GM23248 (cell line): Measurements from ENCODE around the gene OR2C1.

Experiments
- EZH2 ChIP-seq: fragments of 200-600 bp; sonication (generic); IDR thresholded peaks from 2 replicates; pipeline ENCODE4 v1.6.1; 2018; ENCODE audit warnings: antibody characterized with exemption, mild to moderate bottlenecking; ENCODE audit not compliant: insufficient read depth, poor library complexity, severe bottlenecking
- EZH2phosphoT487 ChIP-seq: fragments of 200-600 bp; sonication (generic); IDR thresholded peaks from 2 replicates; pipeline ENCODE4 v1.6.1; 2018; ENCODE audit warnings: antibody characterized with exemption, moderate library complexity, mild to moderate bottlenecking, low read depth; ENCODE audit not compliant: insufficient read depth

GRCh38 chr16:3355589-3355988 is at the start of gene OR2C1:
- no peak for TF ChIP-seq EZH2
- no peak for TF ChIP-seq EZH2phosphoT487
